Central memory CD8-positive, alpha-beta T cell (primary cell): ENCODE measurements around the gene SLIT1.

Experiments
- ATAC-seq: fragments of 150-1000 bp; cut with Tn5 transposase; replicated peaks from 2 replicates; pipeline ENCODE4 v1.10.0; 2022; ENCODE audit warnings: mild to moderate bottlenecking, moderate FRiP score, moderate number of reproducible peaks; ENCODE audit not compliant: poor library complexity, severe bottlenecking; ENCODE audit errors: extremely low read depth
- DNase-seq, 2 donors: peaks; one replicate each; pipeline ENCODE4 v3.0.0; 2021; ENCODE audit warnings: low spot score in 2 of 2
- H3K27ac Mint-ChIP-seq: one replicate; pipeline ENCODE4 v1.8.0; 2022; ENCODE audit warnings: low read depth, mild to moderate bottlenecking, moderate library complexity, mixed read lengths
- H3K27me3 Mint-ChIP-seq: one replicate; pipeline ENCODE4 v1.8.0; 2022; ENCODE audit warnings: mixed read lengths
- H3K36me3 Mint-ChIP-seq: one replicate; pipeline ENCODE4 v1.8.0; 2022; ENCODE audit warnings: mild to moderate bottlenecking, moderate library complexity, mixed read lengths; ENCODE audit not compliant: insufficient read depth
- H3K4me1 Mint-ChIP-seq: one replicate; pipeline ENCODE4 v1.8.0; 2022; ENCODE audit warnings: mixed read lengths
- H3K4me3 Mint-ChIP-seq: one replicate; pipeline ENCODE4 v1.8.0; 2022; ENCODE audit warnings: mild to moderate bottlenecking, moderate library complexity, mixed read lengths
- H3K9me3 Mint-ChIP-seq: one replicate; pipeline ENCODE4 v1.8.0; 2022; ENCODE audit warnings: mixed read lengths

The SLIT1 gene

GRCh38 chr10:97185326-97186058 is at the start of gene SLIT1:
Gene SLIT1 (minus strand): TSS chr10:97185959. CDS start chr10:97185674, 285 bp downstream.
- Mint-ChIP-seq H3K4me3 (peak within 1 kb of the TSS; percentile 66), H3K27ac (no peak within 1 kb of the TSS), H3K27me3 (peaks cover 83% of the 10 kb centered on the region), H3K9me3 (no peaks in the 10 kb centered on the region), H3K36me3 (no peaks in the 10 kb centered on the region), H3K4me1 (peaks cover 12% of the 10 kb centered on the region)
- no peak for ATAC-seq
- DNase-seq: no peak

GRCh38 chr10:97235353-97235752 is 49.6 kb upstream of the SLIT1 start:
- Mint-ChIP-seq H3K9me3 (no peaks in the 10 kb centered on the region), H3K4me1 (no peaks in the 10 kb centered on the region)

GRCh38 chr10:97234400-97234799 is 48.6 kb upstream of the SLIT1 start:
- no peaks in the 10 kb centered on the region for H3K9me3 Mint-ChIP-seq
- DNase-seq (no peak), ATAC-seq (no peak)
- no peaks in the 10 kb centered on the region for H3K27me3 Mint-ChIP-seq
- H3K36me3 Mint-ChIP-seq: peaks cover 25% of the 10 kb centered on the region
- no peak overlapping the region for H3K27ac Mint-ChIP-seq
- H3K4me1 Mint-ChIP-seq: no peaks in the 10 kb centered on the region
- no peak overlapping the region for H3K4me3 Mint-ChIP-seq

More at GRCh38 chr10:97235353-97235752, 49.6 kb upstream of the SLIT1 start:
- ATAC-seq (no peak), DNase-seq (no peak)
- Mint-ChIP-seq H3K4me3 (no peak overlapping the region), H3K27ac (no peak overlapping the region), H3K36me3 (peaks cover 20% of the 10 kb centered on the region), H3K27me3 (no peaks in the 10 kb centered on the region)

- Mint-ChIP-seq H3K9me3 (no peaks in the 10 kb centered on the region), H3K4me3 (no peak overlapping the region), H3K27ac (no peak overlapping the region), H3K27me3 (no peaks in the 10 kb centered on the region), H3K36me3 (peaks cover 28% of the 10 kb centered on the region), H3K4me1 (no peaks in the 10 kb centered on the region)
- DNase-seq: no peak
- no peak for ATAC-seq
Observed at GRCh38 chr10:97230146-97230545, 44.4 kb upstream of the SLIT1 start.

GRCh38 chr10:97229322-97230015 is 43.7 kb upstream of the SLIT1 start:
- no peaks in the 10 kb centered on the region for H3K9me3 Mint-ChIP-seq
- no peak overlapping the region for H3K27ac Mint-ChIP-seq
- no peak overlapping the region for H3K4me3 Mint-ChIP-seq
- ATAC-seq (no peak), DNase-seq (no peak)
- H3K27me3 Mint-ChIP-seq: no peaks in the 10 kb centered on the region
- H3K4me1 Mint-ChIP-seq: no peaks in the 10 kb centered on the region
- H3K36me3 Mint-ChIP-seq: peaks cover 28% of the 10 kb centered on the region

GRCh38 chr10:97228775-97229157 is 43.0 kb upstream of the SLIT1 start:
- no peaks in the 10 kb centered on the region for H3K9me3 Mint-ChIP-seq
- DNase-seq (no peak), ATAC-seq (no peak)
- no peaks in the 10 kb centered on the region for H3K4me1 Mint-ChIP-seq
- H3K36me3 Mint-ChIP-seq: peaks cover 28% of the 10 kb centered on the region
- no peak overlapping the region for H3K27ac Mint-ChIP-seq
- no peak overlapping the region for H3K4me3 Mint-ChIP-seq
- no peaks in the 10 kb centered on the region for H3K27me3 Mint-ChIP-seq

GRCh38 chr10:97228130-97228774 is 42.5 kb upstream of the SLIT1 start:
- H3K4me3 Mint-ChIP-seq: no peak overlapping the region
- H3K27me3 Mint-ChIP-seq: no peaks in the 10 kb centered on the region
- no peaks in the 10 kb centered on the region for H3K4me1 Mint-ChIP-seq
- no peaks in the 10 kb centered on the region for H3K9me3 Mint-ChIP-seq
- H3K36me3 Mint-ChIP-seq: peaks cover 30% of the 10 kb centered on the region
- H3K27ac Mint-ChIP-seq: no peak overlapping the region
- no peak for DNase-seq
- no peak for ATAC-seq

GRCh38 chr10:97226398-97226797 is 40.6 kb upstream of the SLIT1 start:
- no peak overlapping the region for H3K4me3 Mint-ChIP-seq
- H3K27me3 Mint-ChIP-seq: no peaks in the 10 kb centered on the region
- no peak overlapping the region for H3K27ac Mint-ChIP-seq
- no peaks in the 10 kb centered on the region for H3K4me1 Mint-ChIP-seq
- ATAC-seq (no peak), DNase-seq (no peak)
- no peaks in the 10 kb centered on the region for H3K9me3 Mint-ChIP-seq
- peaks cover 25% of the 10 kb centered on the region for H3K36me3 Mint-ChIP-seq

- Mint-ChIP-seq H3K27ac (no peak overlapping the region), H3K4me1 (no peaks in the 10 kb centered on the region), H3K9me3 (no peaks in the 10 kb centered on the region), H3K36me3 (peaks cover 23% of the 10 kb centered on the region), H3K27me3 (no peaks in the 10 kb centered on the region), H3K4me3 (no peak overlapping the region)
- no peak for ATAC-seq
- DNase-seq: no peak
Observed at GRCh38 chr10:97224483-97225435, 39.0 kb upstream of the SLIT1 start.

GRCh38 chr10:97222326-97222961 is 36.7 kb upstream of the SLIT1 start:
- no peaks in the 10 kb centered on the region for H3K4me1 Mint-ChIP-seq
- ATAC-seq (no peak), DNase-seq (no peak)
- H3K36me3 Mint-ChIP-seq: peaks cover 18% of the 10 kb centered on the region
- H3K4me3 Mint-ChIP-seq: no peak overlapping the region
- no peaks in the 10 kb centered on the region for H3K27me3 Mint-ChIP-seq
- H3K27ac Mint-ChIP-seq: no peak overlapping the region
- H3K9me3 Mint-ChIP-seq: no peaks in the 10 kb centered on the region

GRCh38 chr10:97220355-97220754 is 34.6 kb upstream of the SLIT1 start:
- DNase-seq (no peak), ATAC-seq (no peak)
- Mint-ChIP-seq H3K27me3 (no peaks in the 10 kb centered on the region), H3K4me1 (no peaks in the 10 kb centered on the region), H3K4me3 (no peak overlapping the region), H3K9me3 (no peaks in the 10 kb centered on the region), H3K27ac (no peak overlapping the region), H3K36me3 (peaks cover 8% of the 10 kb centered on the region)

- Mint-ChIP-seq H3K27me3 (no peaks in the 10 kb centered on the region), H3K27ac (no peak overlapping the region), H3K4me3 (no peak overlapping the region), H3K9me3 (no peaks in the 10 kb centered on the region), H3K36me3 (peaks cover 2% of the 10 kb centered on the region), H3K4me1 (no peaks in the 10 kb centered on the region)
- no peak for DNase-seq
- ATAC-seq: no peak
Observed at GRCh38 chr10:97217299-97217698, 31.5 kb upstream of the SLIT1 start.
